ENCODE data around the gene NOSTRIN.
"Not testable (repeated sequence)": the region's sequence is repeated elsewhere in the genome, so short reads cannot be mapped to it uniquely, and the experiment has no call there.

NOSTRIN gene, protein sequence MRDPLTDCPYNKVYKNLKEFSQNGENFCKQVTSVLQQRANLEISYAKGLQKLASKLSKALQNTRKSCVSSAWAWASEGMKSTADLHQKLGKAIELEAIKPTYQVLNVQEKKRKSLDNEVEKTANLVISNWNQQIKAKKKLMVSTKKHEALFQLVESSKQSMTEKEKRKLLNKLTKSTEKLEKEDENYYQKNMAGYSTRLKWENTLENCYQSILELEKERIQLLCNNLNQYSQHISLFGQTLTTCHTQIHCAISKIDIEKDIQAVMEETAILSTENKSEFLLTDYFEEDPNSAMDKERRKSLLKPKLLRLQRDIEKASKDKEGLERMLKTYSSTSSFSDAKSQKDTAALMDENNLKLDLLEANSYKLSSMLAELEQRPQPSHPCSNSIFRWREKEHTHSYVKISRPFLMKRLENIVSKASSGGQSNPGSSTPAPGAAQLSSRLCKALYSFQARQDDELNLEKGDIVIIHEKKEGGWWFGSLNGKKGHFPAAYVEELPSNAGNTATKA

DNA sequence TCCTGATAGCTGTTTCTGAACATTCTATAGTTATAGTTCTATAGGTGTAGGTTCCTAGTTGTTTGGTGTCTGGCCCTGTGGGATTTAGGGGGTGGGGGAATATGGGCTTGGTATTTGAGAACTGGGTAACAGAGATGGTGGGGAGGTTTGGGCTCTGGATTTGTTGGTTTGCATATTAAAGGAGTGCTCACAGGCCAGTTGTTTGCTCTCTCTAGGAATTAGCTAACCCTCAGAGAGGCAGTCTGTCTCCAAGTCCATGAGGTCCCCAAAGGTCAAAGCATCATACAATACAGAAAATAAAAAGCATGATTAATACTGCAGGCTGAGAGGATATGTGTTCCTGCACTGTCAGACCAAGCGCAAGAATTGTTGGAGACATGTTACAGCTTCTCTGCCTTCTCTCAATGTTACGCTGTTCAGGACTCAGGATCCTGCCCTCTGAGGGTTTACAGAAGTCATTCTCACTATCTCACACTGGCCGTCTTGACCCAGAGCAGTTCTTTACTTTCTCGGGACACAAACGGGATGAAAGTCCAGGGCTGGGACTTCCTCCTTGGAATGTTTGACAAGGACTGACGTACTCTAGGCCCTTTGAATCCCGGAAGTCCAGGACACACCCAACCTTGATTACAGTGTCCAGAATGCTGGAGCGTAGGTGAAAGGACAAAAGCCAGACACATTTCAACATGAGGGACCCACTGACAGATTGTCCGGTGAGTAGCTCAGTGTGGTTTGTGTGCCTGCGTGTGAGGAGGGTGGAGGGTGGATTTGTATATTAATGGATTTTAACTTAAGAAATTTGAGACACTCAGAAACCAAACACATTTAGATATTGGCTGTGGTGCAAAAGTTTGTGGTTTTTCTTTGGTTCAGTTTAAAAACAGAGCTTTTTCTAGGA, at the start of gene NOSTRIN:
Gene NOSTRIN, plus strand, starts transcription at position 677 of the 898 bp plus-strand sequence. Its CDS starts 10 bp downstream, at position 687.
- DNase-seq, result no peak

DNA sequence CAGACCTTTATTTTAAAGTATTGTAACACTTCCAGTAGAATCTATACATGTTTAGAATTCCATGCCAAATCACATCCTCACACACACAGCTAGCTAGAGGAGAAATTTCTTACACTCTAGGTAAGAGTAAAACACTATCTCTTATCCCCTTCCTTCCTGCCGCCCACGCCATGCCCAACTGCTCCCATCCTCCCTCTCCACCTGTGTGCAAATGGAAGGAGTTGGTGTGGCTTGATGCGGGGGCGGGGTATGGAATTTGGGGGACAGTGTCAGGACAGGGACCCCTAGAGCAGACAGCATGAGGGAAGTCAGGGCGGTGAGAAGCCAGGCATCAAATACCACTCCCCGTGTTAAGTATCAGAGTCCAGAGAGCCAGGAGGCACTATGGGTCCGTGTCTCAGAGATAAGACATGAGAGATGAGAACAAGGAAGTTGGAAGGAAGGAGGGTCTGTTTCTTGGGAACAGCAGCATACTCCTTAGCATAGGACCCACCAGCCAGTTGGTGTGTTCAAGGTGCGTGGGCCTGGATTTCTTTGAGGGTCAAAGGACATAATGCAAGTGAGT, 48.6 kb upstream of the NOSTRIN start:
- DNase-seq, result no peak

DNA sequence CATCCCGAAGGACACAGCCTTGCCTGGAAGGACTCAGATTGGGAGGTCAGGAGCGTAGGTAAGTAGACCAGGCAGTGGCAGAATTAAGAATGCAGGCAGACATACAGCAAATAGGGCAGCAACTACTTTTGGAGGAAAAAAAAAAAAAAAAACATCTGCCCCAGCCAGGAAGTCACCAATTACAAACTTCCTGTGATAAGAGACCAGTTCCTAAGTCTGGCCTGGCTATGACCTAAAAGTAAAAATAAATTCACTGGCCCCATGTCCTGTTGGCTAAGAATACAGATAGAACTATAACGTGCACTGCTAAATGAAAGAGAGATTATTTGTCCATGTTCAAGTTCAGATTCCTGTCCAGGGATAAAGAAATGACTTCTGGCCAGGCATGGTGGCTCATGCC, 45.2 kb upstream of the NOSTRIN start:
- DNase-seq, result no peak

DNA sequence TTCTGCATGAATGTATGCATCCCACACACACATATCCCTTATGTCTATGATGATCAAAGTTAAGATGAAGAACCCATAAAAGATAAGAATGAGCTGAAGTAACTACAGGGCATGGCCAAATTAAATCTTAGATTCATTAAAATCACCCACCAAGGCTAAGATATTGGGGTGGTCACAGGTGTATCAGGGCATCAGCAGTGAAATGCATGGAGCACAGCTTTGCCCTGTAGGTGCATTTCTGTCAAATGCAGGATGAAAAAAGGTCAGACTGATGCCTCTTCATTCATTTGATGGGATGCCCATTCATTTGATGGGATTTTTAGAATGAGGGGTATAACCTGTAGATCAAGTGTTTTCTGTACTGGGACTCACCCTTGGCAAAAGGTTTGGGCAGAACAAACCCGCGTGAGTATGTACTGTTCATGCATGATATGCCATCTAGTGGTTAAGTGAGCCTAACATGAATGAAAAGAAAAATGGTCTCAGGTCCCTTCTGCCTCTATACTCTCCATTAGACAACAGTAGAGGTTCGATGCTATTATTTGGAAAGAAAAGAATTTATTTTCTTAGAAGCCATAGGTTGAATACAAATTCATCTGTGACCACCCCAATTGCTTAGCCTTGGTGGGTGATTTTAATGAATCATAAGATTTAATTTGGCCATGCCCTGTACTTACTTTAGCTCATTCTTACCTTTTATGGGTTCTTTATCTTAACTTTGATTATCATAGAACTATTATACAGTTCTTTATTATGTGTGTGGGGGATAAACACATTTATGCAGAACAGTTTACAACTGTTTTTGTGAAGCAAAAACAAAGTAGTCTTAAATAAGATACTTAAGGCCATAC, 43.2 kb upstream of the NOSTRIN start:
- DNase-seq, result peak; percentile 27

DNA sequence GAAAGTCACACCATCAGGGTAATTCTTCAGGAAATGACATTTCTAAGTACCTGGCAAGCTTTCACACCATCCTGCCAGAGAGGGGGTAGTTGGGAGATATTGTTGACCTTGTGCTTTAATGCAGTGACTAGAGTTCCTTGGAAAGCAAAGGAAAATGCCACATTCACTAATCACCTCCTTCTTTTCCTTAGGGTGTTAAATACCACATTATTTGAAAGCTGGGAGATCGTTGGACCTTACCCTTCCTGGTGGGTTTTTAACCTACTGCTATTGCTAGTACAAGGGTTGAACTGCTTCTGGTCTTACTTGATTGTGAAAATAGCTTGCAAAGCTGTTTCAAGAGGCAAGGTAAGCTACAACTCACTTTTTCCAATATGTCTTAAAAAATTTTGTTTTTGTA, 37.0 kb upstream of the NOSTRIN start:
- DNase-seq, result no peak

DNA sequence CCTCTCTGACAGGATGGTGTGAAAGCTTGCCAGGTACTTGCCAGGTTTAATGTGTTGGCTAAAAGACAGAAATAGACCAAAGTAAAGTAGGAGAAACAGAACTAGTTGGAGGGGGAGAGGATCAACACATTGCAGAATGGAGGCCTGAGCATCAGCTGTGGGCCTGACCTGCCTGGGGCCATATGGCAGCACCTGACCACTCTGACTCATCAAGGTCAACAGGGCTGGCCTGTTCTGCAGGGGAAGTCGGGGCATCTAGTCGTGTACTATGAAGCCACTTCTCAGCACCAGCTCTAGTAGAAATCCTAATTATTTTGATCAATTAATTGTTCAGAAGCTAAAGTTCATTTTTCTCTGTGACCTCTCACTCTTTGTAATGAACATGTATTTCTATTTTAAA, 35.8 kb upstream of the NOSTRIN start:
- no peak for DNase-seq

DNA sequence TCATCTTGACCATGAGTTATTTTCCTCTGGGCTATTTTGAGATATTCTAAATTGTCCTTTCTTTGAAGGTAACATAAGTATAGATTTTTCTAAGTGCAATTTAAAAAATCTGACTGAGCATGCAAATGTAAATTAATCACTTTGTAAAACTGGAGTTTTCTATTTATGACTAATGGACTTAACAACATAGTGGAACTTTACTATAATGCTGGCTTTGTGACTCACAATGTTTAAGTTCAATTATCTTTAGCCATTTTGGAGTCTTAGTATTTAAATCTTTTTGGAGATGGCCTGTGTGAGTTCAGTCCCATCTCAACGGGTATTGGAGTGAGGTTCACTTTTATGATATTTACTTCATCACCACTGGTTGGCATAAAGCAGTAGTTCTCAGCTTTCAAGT, 35.2 kb upstream of the NOSTRIN start:
- no peak for DNase-seq

DNA sequence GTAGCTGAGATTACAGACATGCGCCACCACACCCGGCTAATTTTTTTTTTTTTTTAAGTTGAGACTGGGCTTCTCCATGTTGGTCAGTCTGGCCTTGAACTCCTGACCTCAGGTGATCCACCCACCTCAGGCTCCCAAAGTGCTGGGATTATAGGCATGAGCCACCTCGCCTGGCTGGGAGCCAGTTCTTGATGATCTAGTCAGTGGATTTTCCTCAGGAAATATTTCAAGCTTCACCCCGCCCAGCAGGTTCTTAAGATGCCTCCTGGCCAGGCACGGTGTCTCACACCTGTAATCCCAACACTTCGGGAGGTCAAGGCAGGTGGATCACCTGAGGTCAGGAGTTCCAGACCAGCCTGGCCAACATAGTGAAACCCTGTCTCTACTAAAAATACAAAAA, 34.1 kb upstream of the NOSTRIN start:
- not testable (repeated sequence) for DNase-seq

DNA sequence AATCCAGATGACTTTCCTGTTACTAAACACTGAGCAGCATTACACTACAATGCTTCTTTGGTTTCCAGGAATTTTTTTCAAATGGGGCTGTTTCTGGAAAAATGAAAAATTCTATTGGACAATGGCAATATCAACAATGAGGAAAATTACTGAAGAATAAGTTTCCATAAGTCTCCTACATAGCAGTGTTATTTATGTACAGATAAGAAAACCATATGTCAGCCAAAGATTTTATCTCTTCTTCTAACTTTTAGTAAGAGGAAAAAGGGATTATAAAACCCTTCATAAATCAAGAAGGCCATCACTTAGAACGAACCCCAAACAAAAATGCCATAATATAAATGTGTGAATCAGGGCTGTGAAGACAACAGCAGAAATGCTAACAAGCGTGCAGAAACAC, 31.6 kb upstream of the NOSTRIN start:
- DNase-seq, result no peak

DNA sequence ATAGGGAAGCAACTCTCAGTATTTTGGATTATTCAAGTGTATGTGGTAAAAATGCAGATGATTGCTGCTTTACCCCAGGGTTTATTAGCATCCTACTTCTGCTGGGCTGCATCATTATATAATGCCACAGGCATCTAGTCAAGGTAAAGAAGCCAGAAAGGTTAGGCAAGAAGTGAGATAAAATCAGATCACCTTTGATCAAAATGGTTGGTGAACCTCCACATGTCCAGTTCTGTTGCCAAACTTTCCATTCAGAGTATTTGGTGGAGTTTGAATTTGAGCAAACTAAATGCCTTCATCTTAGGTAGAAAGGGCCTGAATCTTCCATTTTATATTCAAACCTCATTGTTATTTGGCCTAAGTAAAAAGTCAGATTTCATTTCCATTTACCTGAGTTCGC, 29.7 kb upstream of the NOSTRIN start:
- DNase-seq, result no peak

DNA sequence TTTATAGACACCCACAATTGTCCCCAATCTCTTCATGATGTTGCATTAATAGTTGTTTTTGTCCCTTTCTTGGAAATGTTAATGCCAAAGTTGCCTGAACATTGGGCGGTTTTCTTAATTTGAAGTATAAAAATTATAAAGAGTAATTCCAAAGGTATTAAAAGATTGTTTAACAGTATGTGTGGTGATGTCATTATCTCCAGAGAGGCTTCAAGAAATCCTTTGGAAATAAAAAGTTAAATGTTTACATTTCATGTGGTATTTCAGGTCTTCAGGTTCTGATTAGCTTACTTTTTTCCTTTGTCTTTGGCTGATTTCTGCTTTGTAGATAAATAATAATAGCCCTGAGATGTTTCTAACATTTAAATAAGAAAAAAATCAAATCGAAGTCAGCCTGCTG, 29.3 kb upstream of the NOSTRIN start:
- no peak for DNase-seq

DNA sequence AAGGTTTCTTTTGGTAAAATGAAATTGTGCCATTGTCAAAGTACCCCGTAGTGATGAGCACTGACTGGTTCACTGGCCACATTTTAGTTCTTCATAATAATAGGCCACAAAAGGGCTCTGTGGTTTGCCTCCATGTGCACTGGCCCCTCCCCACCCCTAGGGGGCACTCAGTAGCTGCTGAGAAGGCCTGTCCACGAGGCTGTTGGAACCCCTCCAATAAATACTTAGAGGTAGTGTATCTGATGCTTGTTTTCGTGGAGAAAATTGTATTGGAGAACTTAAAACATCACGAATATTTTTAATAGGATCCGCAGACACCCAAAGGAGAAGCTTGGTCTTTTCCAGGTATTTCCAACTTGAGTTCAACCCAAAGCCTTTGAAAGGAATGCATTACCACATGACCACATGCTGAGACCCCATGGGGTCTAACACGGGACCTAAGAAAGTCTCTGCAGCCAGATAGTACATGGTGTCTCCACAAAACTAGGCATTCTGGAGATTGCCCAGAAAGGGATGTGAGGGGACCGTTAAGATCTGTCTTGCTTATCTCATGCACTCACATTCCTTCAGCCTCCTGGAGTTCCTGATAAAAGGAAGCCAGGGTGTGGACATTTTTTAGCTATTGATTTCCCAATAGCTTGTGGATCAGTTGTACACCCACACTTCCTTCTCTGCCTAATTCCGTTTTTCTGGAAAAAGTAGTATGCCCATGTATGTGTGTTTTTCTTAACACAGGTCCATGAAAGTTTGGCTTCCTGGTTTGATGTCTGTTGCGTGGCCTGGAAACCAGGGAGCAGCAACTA, 28.5 kb upstream of the NOSTRIN start:
- peak; percentile 6 for DNase-seq

DNA sequence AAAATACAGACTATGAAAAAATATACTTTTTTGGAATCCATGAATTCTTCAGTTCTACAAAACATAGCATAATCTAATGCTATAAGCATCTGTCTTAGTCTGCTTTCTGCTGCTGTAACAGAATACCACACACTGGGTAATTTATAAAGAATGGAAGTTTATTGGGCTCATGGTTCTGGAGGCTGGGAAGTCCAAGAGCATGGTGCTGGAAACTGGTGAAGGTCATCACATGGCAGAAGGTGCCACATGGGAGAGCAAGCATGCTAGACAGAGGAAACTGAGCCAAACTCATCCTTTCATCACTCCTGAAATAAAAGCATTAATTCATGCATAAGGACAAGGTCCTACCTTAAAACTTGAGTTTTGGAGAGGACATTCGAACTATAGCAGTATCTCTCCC, 26.6 kb upstream of the NOSTRIN start:
- no peak for DNase-seq

DNA sequence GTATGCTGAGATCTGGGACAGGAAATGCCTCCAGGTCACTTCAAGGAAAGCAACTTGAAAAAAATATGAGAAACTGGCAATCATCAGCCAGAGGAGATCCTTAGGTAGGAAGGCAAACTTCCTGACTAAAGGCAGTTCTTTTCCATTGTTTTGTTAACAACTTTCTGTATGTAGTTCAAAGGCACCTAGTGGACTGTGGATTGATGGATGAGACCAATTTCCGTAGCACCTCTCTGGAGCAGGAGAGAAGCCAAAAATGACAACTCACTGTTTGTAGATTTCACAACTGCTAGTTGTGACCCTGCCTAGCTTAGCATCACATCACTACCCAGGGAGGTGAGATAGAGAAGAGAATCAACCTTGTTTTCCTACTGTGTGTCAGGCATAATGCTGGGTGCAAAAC, 21.8 kb upstream of the NOSTRIN start:
- DNase-seq, result no peak

DNA sequence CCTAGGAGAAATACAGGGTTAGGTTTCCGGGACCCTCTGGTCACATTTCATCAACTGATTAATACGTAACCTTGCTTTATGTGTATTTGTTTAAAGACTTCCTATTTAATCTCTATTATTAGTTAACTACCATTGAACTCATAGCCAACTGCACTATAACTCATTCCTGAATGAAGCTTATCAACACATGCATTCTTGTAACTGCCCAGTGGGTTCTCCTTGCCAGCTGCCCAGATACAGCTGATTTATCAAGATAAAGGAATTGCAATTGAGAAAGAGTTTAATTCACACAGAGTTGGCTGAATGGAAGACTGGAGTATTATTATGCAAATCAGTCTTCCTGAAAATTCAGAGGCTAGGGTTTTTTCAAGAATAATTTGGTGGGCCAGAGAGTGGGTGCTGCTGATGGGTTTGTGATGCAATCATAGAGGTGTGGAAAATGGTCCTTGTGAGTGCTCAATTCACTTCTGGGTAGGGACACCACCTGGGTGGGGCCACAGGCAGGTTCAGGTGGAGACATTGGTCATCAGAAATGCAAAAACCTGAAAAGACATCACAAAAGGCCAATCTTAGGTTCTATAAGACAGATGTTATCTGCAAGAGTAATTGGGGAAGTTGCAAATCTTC, 21.1 kb upstream of the NOSTRIN start:
- DNase-seq, result no peak

DNA sequence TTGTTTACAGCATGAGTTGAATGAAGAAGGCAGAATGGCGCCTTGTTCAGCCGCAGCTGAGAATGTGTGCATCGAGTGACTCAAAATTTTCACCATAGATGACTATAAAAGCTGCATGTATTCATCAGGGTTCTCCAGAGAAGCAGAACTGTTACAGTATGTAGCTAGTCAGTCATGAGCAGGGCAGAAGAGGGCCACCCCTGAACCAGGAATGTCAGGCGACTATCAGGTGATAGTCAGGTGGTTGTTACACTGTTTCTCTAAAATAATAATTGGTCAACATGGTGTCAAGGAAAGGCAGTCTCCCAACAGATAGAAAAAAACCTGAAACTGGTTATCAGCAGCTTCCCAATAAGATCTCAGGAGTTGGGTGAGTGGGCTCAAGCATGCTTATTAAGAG, 20.2 kb upstream of the NOSTRIN start:
- no peak for DNase-seq

DNA sequence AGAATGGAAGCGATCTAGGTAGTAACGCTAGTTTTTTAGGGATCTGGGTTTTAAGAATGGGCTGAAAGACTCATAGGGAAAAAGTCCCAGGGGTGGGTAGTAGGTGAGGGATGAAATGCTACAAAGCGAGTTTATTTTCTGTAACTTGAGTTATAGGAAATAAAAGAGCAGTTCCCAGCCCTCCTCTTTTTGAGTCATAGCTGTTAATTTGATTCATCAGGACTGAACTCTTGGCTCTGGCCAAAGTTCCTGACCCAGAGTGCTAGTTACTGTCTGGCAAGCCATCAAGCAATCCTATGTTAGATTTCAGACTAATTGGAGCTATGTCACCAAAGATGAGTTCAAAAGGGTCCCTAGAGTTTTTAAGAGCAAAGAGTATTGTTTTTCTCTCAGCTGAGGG, 17.4 kb upstream of the NOSTRIN start:
- DNase-seq, result no peak

DNA sequence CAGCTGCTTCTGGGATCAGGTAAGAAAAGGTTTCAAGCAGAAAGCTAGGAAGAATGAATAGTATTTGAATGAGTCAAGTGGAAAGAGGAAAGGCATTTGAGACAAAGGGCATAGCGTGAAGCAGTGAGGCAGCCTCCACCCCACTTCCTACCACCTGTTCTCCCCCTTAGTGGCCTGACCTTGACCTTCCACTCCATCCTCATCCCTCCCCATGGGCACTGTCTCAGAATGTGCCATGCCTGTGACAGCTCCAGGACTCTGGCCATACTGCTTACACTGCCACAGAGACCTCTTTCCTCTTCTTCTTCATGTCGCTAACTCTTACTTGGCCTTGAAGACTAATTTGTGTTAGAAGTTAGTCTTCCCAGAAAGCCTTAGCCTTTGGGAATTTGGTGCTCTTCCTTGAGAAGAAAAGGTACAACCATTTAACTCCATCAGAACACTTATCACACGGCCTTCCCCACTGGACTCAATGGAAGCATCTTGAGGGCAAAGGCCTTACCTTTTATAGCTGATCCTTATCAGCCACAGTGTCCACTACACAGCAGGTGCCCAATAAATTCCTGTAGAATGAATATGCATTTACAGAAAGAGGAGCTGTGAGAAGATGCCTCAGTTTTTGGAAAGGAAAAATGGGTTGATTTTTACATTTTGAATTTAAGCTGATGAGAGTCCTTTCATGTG, 15.2 kb upstream of the NOSTRIN start:
- no peak for DNase-seq

DNA sequence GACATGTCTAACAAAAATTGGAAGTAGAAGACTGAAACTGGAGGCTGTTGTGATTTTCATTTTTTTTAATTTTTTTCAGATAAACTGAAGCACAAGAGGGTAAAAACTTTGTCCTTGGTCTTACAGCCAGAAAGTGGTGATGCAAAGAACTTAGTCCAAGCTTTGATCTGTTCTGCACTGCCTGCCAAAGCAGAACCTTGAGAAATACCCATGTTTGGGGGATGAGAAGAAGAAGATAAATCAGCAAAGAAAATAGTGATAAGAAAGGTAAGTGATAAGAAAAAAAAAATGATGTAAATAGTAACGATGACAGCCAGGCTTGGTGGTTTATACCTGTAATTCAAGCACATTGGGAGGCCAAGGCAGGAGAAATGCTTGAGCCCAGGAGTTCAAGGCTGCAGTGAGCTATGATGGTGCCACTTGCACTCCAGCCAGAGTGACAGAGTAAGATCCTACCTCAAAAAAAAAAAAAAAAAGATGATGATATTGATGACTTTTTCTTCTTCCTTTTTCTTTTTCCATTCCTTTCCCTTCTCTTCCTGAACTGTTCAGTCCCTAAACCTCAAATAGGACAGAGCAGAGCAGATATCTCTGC, 14.6 kb upstream of the NOSTRIN start:
- no peak for DNase-seq

DNA sequence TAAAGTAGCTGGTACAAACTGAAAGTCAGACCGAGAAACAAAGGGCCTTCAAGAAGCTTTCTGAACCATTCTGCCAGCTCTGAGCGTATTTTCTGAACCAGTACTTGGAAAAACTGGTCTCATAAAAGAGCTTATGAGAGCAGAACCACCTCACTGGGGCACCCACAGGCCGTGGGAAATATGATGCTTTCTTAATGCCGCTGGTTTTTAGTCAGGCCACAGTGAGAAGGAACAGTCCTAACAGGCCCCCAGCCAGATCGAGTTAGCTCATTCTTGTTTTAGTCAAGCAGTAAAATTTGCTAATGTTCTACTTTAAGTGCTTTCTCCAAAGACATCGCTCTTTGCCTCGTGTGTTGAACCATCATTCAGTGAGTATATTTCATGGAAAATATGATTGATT, 12.7 kb upstream of the NOSTRIN start:
- DNase-seq, result no peak

Measured in CD4-positive, alpha-beta T cell treated with Interleukin-6 for 4 hours (primary cell).